SU-DHL-6 (cell line): Measurements from ENCODE around the gene PODN.

ENCODE experiments used
- H2AFZ ChIP-seq: fragments of 200-600 bp; sonication (generic); 2 replicates; pipeline ENCODE4 v1.6.1; 2014; ENCODE audit warnings: low read depth, mild to moderate bottlenecking, moderate library complexity, mixed read lengths, antibody characterized with exemption, low read length; ENCODE audit not compliant: severe bottlenecking
- H3F3A ChIP-seq: fragments of 200-600 bp; shearing (Covaris generic); 2 replicates; pipeline ENCODE4 v1.6.0; 2016; ENCODE audit warnings: antibody characterized with exemption, mild to moderate bottlenecking; ENCODE audit not compliant: insufficient read depth
- H3K27ac ChIP-seq: fragments of 200-600 bp; sonication (generic); 2 replicates; pipeline ENCODE4 v1.5.1; 2016; ENCODE audit warnings: low read depth, mild to moderate bottlenecking, low read length, moderate library complexity, mixed read lengths
- H3K27me3 ChIP-seq: fragments of 200-600 bp; sonication (generic), shearing (Covaris generic); 2 replicates; pipeline ENCODE4 v1.6.0; 2014; ENCODE audit warnings: mild to moderate bottlenecking, low read length
- H3K36me3 ChIP-seq: fragments of 200-600 bp; sonication (generic); 2 replicates; pipeline ENCODE4 v1.6.1; 2014; ENCODE audit warnings: mild to moderate bottlenecking, low read length, mixed read lengths
- H3K4me2 ChIP-seq: fragments of 300-600, 200-600 bp; shearing (Covaris generic), sonication (generic); 2 replicates; pipeline ENCODE4 v1.6.0; 2014; ENCODE audit warnings: low read length, low read depth, mild to moderate bottlenecking; ENCODE audit not compliant: poor library complexity, severe bottlenecking
- H3K4me3 ChIP-seq: fragments of 200-600 bp; sonication (generic); 2 replicates; pipeline ENCODE4 v1.5.1; 2014; ENCODE audit warnings: antibody characterized with exemption, low read length, mild to moderate bottlenecking, mixed read lengths; ENCODE audit not compliant: insufficient read depth, poor library complexity, severe bottlenecking
- H3K79me2 ChIP-seq: fragments of 200-600 bp; sonication (generic); 2 replicates; pipeline ENCODE4 v1.6.1; 2014; ENCODE audit warnings: mild to moderate bottlenecking, low read length, moderate library complexity; ENCODE audit not compliant: insufficient read depth
- H3K9ac ChIP-seq: fragments of 200-600 bp; sonication (generic); 2 replicates; pipeline ENCODE4 v1.7.0; 2014; ENCODE audit warnings: mild to moderate bottlenecking, low read length
- H3K9me2 ChIP-seq: fragments of 200-600 bp; sonication (generic); replicated peaks from 2 replicates; pipeline ENCODE4 v1.6.1; 2014; ENCODE audit warnings: low read length; ENCODE audit not compliant: insufficient read depth
- H3K9me3 ChIP-seq: fragments of 200-600 bp; sonication (generic); 2 replicates; pipeline ENCODE4 v1.6.1; 2014; ENCODE audit warnings: low read length, mixed read lengths; ENCODE audit not compliant: insufficient read depth
- H4K20me1 ChIP-seq: fragments of 200-600 bp; sonication (generic); 2 replicates; pipeline ENCODE4 v1.6.1; 2014; ENCODE audit warnings: low read depth, mild to moderate bottlenecking, antibody characterized with exemption, low read length, moderate library complexity, mixed read lengths
- CTCF ChIP-seq: fragments of 200-600 bp; sonication (generic); IDR thresholded peaks from one replicate; pipeline ENCODE4 v1.5.1; 2017; ENCODE audit warnings: antibody characterized with exemption, mild to moderate bottlenecking, low read length, moderate library complexity; ENCODE audit not compliant: insufficient read depth, poor library complexity, severe bottlenecking
- EZH2phosphoT487 ChIP-seq: fragments of 200-600 bp; sonication (generic), shearing (Covaris generic); conservative IDR thresholded peaks from 2 replicates; pipeline ENCODE4 v1.6.1; 2018; ENCODE audit warnings: mild to moderate bottlenecking, antibody characterized with exemption, low read length, moderate library complexity, mixed read lengths

PODN gene

GRCh38 chr1:53126495-53126894 lies 64.5 kb downstream of the PODN start:
- Histone ChIP-seq H3F3A (no peaks in the 10 kb centered on the region), H3K36me3 (no peaks in the 10 kb centered on the region), H3K9ac (no peak overlapping the region), H3K9me3 (no peaks in the 10 kb centered on the region), H3K4me2 (no peak overlapping the region), H3K4me3 (no peak overlapping the region), H3K27ac (no peak overlapping the region), H4K20me1 (no peaks in the 10 kb centered on the region), H3K9me2 (no peaks in the 10 kb centered on the region), H3K79me2 (no peaks in the 10 kb centered on the region), H3K27me3 (no peaks in the 10 kb centered on the region), H2AFZ (no peak overlapping the region)
- TF ChIP-seq CTCF (no peak), EZH2phosphoT487 (no peak)

GRCh38 chr1:53127546-53127945 lies 65.5 kb downstream of the PODN start:
- H4K20me1 ChIP-seq, result no peaks in the 10 kb centered on the region
- TF ChIP-seq EZH2phosphoT487 (no peak), CTCF (no peak)

GRCh38 chr1:53128401-53128800 lies 66.4 kb downstream of the PODN start:
- TF ChIP-seq EZH2phosphoT487 (no peak), CTCF (no peak)
- no peaks in the 10 kb centered on the region for H3K9me3 ChIP-seq
- H3K27ac ChIP-seq, result no peak overlapping the region

More at GRCh38 chr1:53127546-53127945, 65.5 kb downstream of the PODN start:
- Histone ChIP-seq H2AFZ (no peak overlapping the region), H3K4me3 (no peak overlapping the region), H3K27ac (no peak overlapping the region), H3K36me3 (no peaks in the 10 kb centered on the region), H3K79me2 (no peaks in the 10 kb centered on the region), H3K9ac (no peak overlapping the region), H3K9me3 (no peaks in the 10 kb centered on the region), H3K4me2 (no peak overlapping the region), H3K9me2 (no peaks in the 10 kb centered on the region), H3K27me3 (no peaks in the 10 kb centered on the region), H3F3A (no peaks in the 10 kb centered on the region)

More at GRCh38 chr1:53128401-53128800, 66.4 kb downstream of the PODN start:
- Histone ChIP-seq H3F3A (no peaks in the 10 kb centered on the region), H3K9ac (no peak overlapping the region), H3K27me3 (no peaks in the 10 kb centered on the region), H4K20me1 (no peaks in the 10 kb centered on the region), H2AFZ (no peak overlapping the region), H3K79me2 (no peaks in the 10 kb centered on the region), H3K4me2 (no peak overlapping the region), H3K36me3 (no peaks in the 10 kb centered on the region), H3K9me2 (no peaks in the 10 kb centered on the region), H3K4me3 (no peak overlapping the region)
